Astrocyte (in vitro differentiated cells and primary cell): ENCODE data around the gene LONRF3.

Experiments
- CTCF ChIP-seq: IDR thresholded peaks from 2 replicates; pipeline ENCODE4 v1.5.1; 2011; ENCODE audit warnings: low read depth, mild to moderate bottlenecking, inconsistent platforms, low read length, moderate library complexity; ENCODE audit not compliant: insufficient read depth
- EZH2 ChIP-seq: IDR thresholded peaks from 2 replicates; pipeline ENCODE4 v1.6.1; 2012; ENCODE audit warnings: mild to moderate bottlenecking, low read length, inconsistent platforms; ENCODE audit not compliant: insufficient read depth

DNA sequence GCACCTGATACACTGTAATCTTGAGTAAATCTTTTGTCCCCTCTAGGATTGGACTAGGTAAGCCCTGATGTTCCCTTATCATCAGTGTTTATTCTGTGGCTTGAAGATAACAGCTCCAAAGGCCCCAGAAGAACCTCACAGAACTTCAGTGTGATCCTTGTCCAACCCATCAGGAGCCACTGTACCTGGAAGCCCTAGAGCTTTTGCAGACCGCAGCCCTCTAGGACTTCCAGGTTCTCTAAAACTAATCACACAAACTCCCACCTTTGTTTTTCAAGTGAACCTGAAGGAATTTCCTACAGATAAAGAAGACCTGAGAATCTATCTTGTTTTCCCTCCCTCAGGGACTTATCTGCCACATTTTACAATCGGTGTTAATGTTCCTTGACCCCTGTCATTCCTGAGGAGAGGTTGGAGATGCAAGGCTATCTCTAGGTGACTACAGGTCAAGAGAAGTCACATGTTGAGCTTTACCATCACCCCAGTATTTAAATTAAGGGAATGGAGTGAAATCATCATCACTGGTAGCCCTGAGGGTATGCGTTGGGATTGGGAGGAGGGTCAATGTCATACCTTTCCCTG, 32.9 kb downstream of the LONRF3 start:
- TF ChIP-seq EZH2, result no peak
- no peak for TF ChIP-seq CTCF
